Upper lobe of right lung (tissue), 1 donor: ENCODE results near the gene TMEM39B. TPM values are rescaled to one million over a fixed set of nuclear protein-coding genes. Genes with fewer than 3 reads are reported as not detected.
"Not testable (repeated sequence)": the region's sequence is repeated elsewhere in the genome, so short reads cannot be mapped to it uniquely, and the experiment has no call there.

Experiments used
- ATAC-seq: fragments of 200-7000 bp; cut with Tn5 transposase; one replicate; pipeline ENCODE4 v1.9.1; 2020; ENCODE audit warnings: mild to moderate bottlenecking, moderate library complexity
- DNase-seq: peaks from one replicate; pipeline ENCODE4 v3.0.0-alpha.2; 2020
- H3K27ac ChIP-seq: fragments of 200-600 bp; one replicate; pipeline ENCODE4 v1.8.0; 2022
- H3K27me3 ChIP-seq: fragments of 200-600 bp; one replicate; pipeline ENCODE4 v1.8.0; 2022; ENCODE audit warnings: mild to moderate bottlenecking
- H3K36me3 ChIP-seq: fragments of 200-600 bp; one replicate; pipeline ENCODE4 v1.8.0; 2022
- H3K4me1 ChIP-seq: fragments of 200-600 bp; one replicate; pipeline ENCODE4 v1.8.0; 2022
- H3K4me3 ChIP-seq: fragments of 200-600 bp; one replicate; pipeline ENCODE4 v1.8.0; 2022; ENCODE audit warnings: mild to moderate bottlenecking
- H3K9me3 ChIP-seq: fragments of 200-600 bp; one replicate; pipeline ENCODE4 v1.8.0; 2022
- CTCF ChIP-seq: fragments of 200-600 bp; IDR thresholded peaks from one replicate; pipeline ENCODE4 v1.8.0; 2022; ENCODE audit warnings: antibody characterized with exemption
- intact Hi-C: fragments of 100-400 bp; cut with DNase I; formaldehyde crosslinking; loops from one replicate; pipeline ENCODE4 v1.11.0; 2022
- total RNA-seq: library from RNA; stranded (reverse); fragmentation: NEBNext Ultra II Directional; extraction: Animal tissue kit (Norgen Biotek cat#: 25700); gene quantifications from one replicate; pipeline ENCODE4 v1.2.1, GENCODE V29; 2021
- donor health status: DM: no; HTN: yes; CAD: no; lungs with severe emphysema.

TMEM39B gene
- total RNA-seq, 1 donor from 2014 or later = 18.1 TPM

- peaks cover 15% of the 10 kb centered on the region for H3K4me1 ChIP-seq
- TF ChIP-seq CTCF = no peak
- H3K4me3 ChIP-seq = no peak overlapping the region
- H3K27me3 ChIP-seq = no peaks in the 10 kb centered on the region
- no peak overlapping the region for H3K27ac ChIP-seq
- intact Hi-C loops = no loop called here
- no peaks in the 10 kb centered on the region for H3K36me3 ChIP-seq
- ATAC-seq (no peak), DNase-seq (no peak)
- H3K9me3 ChIP-seq = no peaks in the 10 kb centered on the region
Measured at GRCh38 chr1:32116531-32116930, 43.8 kb downstream of the TMEM39B start.

- no peak for TF ChIP-seq CTCF
- Histone ChIP-seq H3K27ac (no peak overlapping the region), H3K4me3 (no peak overlapping the region), H3K4me1 (peaks cover 9% of the 10 kb centered on the region), H3K9me3 (no peaks in the 10 kb centered on the region), H3K36me3 (no peaks in the 10 kb centered on the region), H3K27me3 (no peaks in the 10 kb centered on the region)
- intact Hi-C loops = no loop called here
- DNase-seq (no peak), ATAC-seq (no peak)
Measured at GRCh38 chr1:32122151-32122550, 49.4 kb downstream of the TMEM39B start.

- H3K27ac ChIP-seq, H3K4me1 ChIP-seq, ATAC-seq, H3K36me3 ChIP-seq, intact Hi-C loops, H3K27me3 ChIP-seq, H3K9me3 ChIP-seq, DNase-seq, H3K4me3 ChIP-seq: not testable (repeated sequence)
Measured at GRCh38 chr1:32123361-32123760, 50.6 kb downstream of the TMEM39B start.

DNA sequence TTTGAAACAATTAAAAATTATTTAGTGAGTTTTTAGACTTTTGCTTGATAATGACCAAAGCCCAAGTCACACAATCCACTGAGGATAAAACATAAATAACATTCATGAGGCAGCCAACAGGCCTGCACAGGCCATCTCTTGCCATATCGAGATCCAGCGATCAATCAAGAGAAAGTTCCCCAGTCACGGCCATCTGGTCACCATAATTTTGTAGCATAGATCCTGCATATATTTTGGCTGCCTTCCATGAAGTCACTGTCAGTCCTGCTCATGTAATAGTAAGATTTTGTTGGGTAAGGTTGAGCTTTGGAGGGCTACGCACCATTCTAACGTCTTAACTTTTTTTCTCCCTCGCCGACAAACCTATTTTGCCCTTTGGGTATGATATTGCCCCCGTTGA lies 52.6 kb downstream of the TMEM39B start:
- H3K27ac ChIP-seq = no peak overlapping the region
- no peaks in the 10 kb centered on the region for H3K27me3 ChIP-seq
- DNase-seq (no peak), ATAC-seq (no peak)
- H3K4me3 ChIP-seq = no peak overlapping the region
- H3K36me3 ChIP-seq = peaks cover 2% of the 10 kb centered on the region
- H3K4me1 ChIP-seq = peaks cover 19% of the 10 kb centered on the region
- intact Hi-C loops = no loop called here
- no peaks in the 10 kb centered on the region for H3K9me3 ChIP-seq
- TF ChIP-seq CTCF = no peak

DNA sequence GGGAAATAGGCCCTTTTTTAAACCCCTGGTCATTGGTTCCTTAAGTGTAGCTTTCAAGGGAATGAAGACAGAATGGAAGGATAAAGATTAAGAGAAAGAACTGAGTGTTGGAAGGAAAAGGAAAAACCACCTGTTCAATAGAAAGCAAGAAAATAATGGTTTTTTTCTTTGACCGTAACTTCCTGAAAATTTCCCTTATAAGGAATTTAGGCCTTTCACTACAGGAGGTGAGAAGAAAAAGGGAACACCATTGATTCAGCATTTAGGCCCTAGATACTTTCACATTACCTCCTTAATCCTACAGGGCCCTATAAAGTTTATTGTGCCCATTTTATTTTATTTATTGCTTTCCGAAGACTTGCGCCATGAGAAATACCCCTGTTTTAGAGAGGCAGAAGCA lies 54.0 kb downstream of the TMEM39B start:
- DNase-seq = no peak
- H3K36me3 ChIP-seq = peaks cover 16% of the 10 kb centered on the region

More for the DNA sequence above, 54.0 kb downstream of the TMEM39B start:
- H3K9me3 ChIP-seq = no peaks in the 10 kb centered on the region
- intact Hi-C loops = no loop called here
- peaks cover 14% of the 10 kb centered on the region for H3K4me1 ChIP-seq
- H3K4me3 ChIP-seq = no peak overlapping the region
- H3K27ac ChIP-seq = no peak overlapping the region
- no peaks in the 10 kb centered on the region for H3K27me3 ChIP-seq
- no peak for TF ChIP-seq CTCF
- no peak for ATAC-seq
